Testis (tissue), 3 donors: Measurements from ENCODE around the gene MTARC1. TPM values are rescaled to one million over a fixed set of nuclear protein-coding genes. Genes with fewer than 3 reads are reported as not detected.

Source experiments
- DNase-seq: peaks from one replicate; pipeline ENCODE4 v3.0.0-alpha.2; 2019
- H3K27ac ChIP-seq, 2 donors: fragments of 200-600 bp; sonication (generic); one replicate each; pipeline ENCODE4 v1.5.1; 2019
- H3K27me3 ChIP-seq: fragments of 200-600 bp; sonication (generic); one replicate; pipeline ENCODE4 v1.5.1; 2019
- H3K36me3 ChIP-seq: fragments of 200-600 bp; sonication (generic); one replicate; pipeline ENCODE4 v1.5.1; 2017; ENCODE audit warnings: low read depth; ENCODE audit errors: missing control alignments
- H3K4me1 ChIP-seq: fragments of 200-600 bp; sonication (generic); one replicate; pipeline ENCODE4 v1.5.1; 2019
- H3K4me3 ChIP-seq, 2 donors: fragments of 200-600 bp; sonication (generic); one replicate each; pipeline ENCODE4 v1.5.1; 2017 to 2019
- H3K9me3 ChIP-seq: fragments of 200-600 bp; sonication (generic); one replicate; pipeline ENCODE4 v1.5.1; 2017
- POLR2A ChIP-seq: fragments of 450-650 bp; IDR thresholded peaks from one replicate; pipeline ENCODE4 v1.6.1; 2017; ENCODE audit warnings: antibody characterized with exemption, mild to moderate bottlenecking, moderate library complexity
- WGBS, 2 donors: methylation state at CpG; one replicate each; pipeline ENCODE4 v1.1.5; 2018; 5-methylcytosine and 5-hydroxymethylcytosine counted together
- intact Hi-C: fragments of 100-400 bp; cut with DNase I; formaldehyde crosslinking; loops from one replicate; pipeline ENCODE4 v1.15.1; 2023; ENCODE audit warnings: low total_unique reads
- polyA plus RNA-seq: library from polyadenylated mRNA; stranded (reverse); fragments of 350-450 nt; fragmentation: Illumina TruSeq; extraction: RNeasy Lipid Tissue Mini Kit (QIAGEN cat#74804); gene quantifications from one replicate; pipeline ENCODE4 v1.2.3, GENCODE V29; 2014; ENCODE audit warnings: low read depth, low replicate concordance; ENCODE audit not compliant: insufficient read depth
- total RNA-seq, 2 donors: library from RNA; depleted of rRNA; stranded (reverse); fragments of >200 nt; gene quantifications; one replicate each; pipeline ENCODE4 v1.2.3, GENCODE V29; 2016
- TF ChIP-seq, protein P1 (sequence below), 3 experiments: fragments of 450-650 bp in 2 of 3; fragments of 200-600 bp in 1 of 3; sonication (generic) in 1 of 3; IDR thresholded peaks; one replicate each; pipeline ENCODE4 v1.5.1; 2016 to 2019; ENCODE audit warnings: antibody characterized with exemption in 3 of 3, mild to moderate bottlenecking in 2 of 3, moderate library complexity in 1 of 3

Gene MTARC1
- total and polyA plus RNA-seq, 3 donors from 2014 or later = 0.93 to 2.3 (median 1.1) TPM

DNA sequence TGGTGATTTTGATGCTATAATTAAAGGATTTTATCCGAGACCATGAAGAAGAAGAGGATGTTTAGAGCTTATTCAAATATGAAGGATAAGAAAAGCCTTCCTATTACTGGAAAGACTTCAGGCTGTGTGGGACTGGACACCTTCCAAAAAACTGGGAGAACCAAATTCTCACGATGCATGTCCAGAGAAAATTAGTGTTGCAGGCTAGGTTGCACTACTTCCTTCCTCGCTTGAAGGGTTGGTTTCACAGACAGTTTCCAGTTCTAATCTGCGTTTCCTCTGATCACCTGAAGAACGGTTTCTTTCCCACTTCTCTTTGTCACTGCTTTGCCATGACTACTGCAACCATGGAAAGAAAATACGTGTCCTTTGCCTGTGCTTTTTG lies 36.6 kb upstream of the MTARC1 start:
- Histone ChIP-seq H3K4me3 (peak overlapping the region in 1 of 2 donors; percentile 72), H3K27ac (peak overlapping the region; percentile 26 to 86)

DNA sequence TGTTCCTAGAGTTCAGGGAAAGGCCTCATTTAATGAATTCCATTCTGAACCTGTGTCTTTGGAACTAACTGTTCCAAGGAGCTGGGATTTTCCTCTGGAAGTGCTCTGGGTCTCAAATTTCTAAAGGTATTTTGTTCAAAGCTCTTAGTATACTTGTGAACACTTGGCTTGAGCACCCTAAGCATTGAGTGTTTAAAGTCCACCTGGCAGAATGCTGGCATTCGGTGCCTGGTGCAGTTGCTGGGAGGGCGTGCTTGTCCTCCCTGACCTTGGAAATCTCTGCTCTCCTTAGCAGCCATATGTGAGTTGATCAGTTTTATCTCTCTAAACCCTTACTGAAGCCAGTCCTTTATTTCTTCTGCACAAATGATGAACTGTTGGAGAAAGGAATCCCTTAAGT lies 35.6 kb upstream of the MTARC1 start:
- peaks cover 49% of the 10 kb centered on the region for H3K4me1 ChIP-seq
- H3K36me3 ChIP-seq = no peaks in the 10 kb centered on the region
- DNase-seq = no peak
- H3K27me3 ChIP-seq = no peaks in the 10 kb centered on the region
- TF ChIP-seq, protein P1, sequence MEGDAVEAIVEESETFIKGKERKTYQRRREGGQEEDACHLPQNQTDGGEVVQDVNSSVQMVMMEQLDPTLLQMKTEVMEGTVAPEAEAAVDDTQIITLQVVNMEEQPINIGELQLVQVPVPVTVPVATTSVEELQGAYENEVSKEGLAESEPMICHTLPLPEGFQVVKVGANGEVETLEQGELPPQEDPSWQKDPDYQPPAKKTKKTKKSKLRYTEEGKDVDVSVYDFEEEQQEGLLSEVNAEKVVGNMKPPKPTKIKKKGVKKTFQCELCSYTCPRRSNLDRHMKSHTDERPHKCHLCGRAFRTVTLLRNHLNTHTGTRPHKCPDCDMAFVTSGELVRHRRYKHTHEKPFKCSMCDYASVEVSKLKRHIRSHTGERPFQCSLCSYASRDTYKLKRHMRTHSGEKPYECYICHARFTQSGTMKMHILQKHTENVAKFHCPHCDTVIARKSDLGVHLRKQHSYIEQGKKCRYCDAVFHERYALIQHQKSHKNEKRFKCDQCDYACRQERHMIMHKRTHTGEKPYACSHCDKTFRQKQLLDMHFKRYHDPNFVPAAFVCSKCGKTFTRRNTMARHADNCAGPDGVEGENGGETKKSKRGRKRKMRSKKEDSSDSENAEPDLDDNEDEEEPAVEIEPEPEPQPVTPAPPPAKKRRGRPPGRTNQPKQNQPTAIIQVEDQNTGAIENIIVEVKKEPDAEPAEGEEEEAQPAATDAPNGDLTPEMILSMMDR (IDR thresholded peaks at IDR 0.05) = no peak
- TF ChIP-seq POLR2A = no peak
- intact Hi-C loops = no loop called here
- H3K27ac ChIP-seq = peak overlapping the region in 1 of 2 donors; percentile 6
- H3K4me3 ChIP-seq = no peak overlapping the region
- no peaks in the 10 kb centered on the region for H3K9me3 ChIP-seq
- WGBS, 2 donors = 35 to 54% methylated on average over 2 of the region's 2 CpGs

More for the DNA sequence above, 36.6 kb upstream of the MTARC1 start:
- 24 to 30% methylated on average over 6 of the region's 6 CpGs for WGBS, 2 donors
- DNase-seq = peak; percentile 39
- Histone ChIP-seq H3K4me1 (peaks cover 49% of the 10 kb centered on the region), H3K9me3 (no peaks in the 10 kb centered on the region), H3K36me3 (no peaks in the 10 kb centered on the region), H3K27me3 (no peaks in the 10 kb centered on the region)
- TF ChIP-seq, protein P1 (IDR thresholded peaks at IDR 0.05) = no peak
- TF ChIP-seq POLR2A = no peak
- intact Hi-C loops = no loop called here

DNA sequence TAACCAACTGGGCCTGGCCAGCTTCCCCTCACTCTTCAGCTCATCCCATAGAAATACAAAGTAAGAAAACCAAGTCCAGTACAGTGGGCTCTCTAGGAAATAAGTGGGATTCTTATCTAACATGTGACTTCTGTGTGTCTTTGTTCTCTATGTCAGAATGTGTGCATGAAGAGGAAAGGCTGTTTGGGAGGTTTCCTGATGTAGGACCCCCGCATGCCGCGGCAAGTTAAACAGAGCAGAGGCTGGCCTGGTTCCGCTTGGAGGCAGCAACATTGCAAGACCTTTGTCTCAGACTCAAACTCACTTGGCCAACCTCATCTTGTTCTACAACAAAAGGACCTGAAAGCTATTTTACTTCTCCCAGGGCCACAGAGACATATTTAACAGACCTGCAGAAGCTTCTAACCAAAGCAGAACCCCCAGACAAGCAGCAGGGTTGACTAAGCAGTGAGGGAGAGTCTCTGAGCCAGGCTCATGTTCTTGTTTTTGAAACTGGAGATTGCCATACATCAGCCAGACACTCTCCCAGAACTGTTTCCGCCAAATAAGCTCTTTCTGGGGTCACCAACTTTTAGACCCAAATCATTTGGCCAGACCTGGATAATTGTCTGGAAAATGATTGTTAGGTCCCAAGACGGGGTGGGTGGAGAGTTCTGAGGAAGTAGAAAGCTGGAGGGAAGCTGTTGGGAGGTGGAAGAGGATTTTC lies 32.3 kb upstream of the MTARC1 start:
- no peak for DNase-seq
- Histone ChIP-seq H3K36me3 (no peaks in the 10 kb centered on the region), H3K27ac (peak overlapping the region in 1 of 2 donors; percentile 6), H3K4me3 (no peak overlapping the region), H3K27me3 (no peaks in the 10 kb centered on the region), H3K4me1 (peaks cover 41% of the 10 kb centered on the region), H3K9me3 (no peaks in the 10 kb centered on the region)
- no peak for TF ChIP-seq POLR2A
- TF ChIP-seq, protein P1 (IDR thresholded peaks at IDR 0.05) = no peak
- WGBS, 2 donors = 78 to 79% methylated on average over 6 of the region's 6 CpGs
- intact Hi-C loops = no loop called here

DNA sequence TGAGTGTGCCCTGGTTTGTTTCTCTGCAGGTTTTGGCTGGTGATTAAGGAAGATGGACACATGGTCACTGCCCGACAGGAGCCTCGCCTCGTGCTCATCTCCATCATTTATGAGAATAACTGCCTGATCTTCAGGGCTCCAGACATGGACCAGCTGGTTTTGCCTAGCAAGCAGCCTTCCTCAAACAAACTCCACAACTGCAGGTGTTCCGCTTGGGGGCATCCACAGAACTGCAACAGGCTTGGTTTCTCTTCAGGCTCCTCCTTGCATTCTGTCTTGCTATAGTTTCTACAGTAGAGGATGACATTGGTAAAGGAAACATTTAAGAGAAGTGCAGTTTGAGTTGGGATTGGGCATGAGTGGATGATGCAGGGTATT lies 31.8 kb upstream of the MTARC1 start:
- no peaks in the 10 kb centered on the region for H3K27me3 ChIP-seq
- intact Hi-C loops = no loop called here
- H3K9me3 ChIP-seq = no peaks in the 10 kb centered on the region
- WGBS, 2 donors = 93 to 98% methylated on average over 4 of the region's 4 CpGs
- TF ChIP-seq, protein P1 (IDR thresholded peaks at IDR 0.05) = no peak
- no peak for TF ChIP-seq POLR2A
- H3K36me3 ChIP-seq = no peaks in the 10 kb centered on the region
- H3K27ac ChIP-seq = no peak overlapping the region
- no peak for DNase-seq
- H3K4me3 ChIP-seq = no peak overlapping the region
- H3K4me1 ChIP-seq = peaks cover 36% of the 10 kb centered on the region

DNA sequence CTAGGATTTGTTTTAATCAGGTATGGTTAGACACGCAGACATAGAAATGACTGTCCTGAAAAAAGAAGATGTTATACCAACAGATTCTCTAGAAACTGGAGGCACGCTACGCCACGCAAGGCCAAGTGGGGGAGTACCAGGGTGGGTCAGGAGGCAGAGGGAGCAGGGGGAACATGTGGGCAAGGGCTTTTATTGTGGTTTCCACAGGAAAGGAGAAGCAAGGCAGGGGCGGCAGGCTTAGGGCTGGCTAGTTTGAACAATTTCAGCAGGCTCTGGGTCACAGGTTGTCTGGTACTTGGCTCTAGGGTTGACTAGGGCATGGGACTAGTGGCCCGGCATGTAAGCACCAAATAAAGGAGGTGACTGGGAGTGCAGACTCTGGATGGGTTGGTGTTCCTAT lies 31.4 kb upstream of the MTARC1 start:
- intact Hi-C loops = no loop called here
- TF ChIP-seq POLR2A = no peak
- TF ChIP-seq, protein P1 (IDR thresholded peaks at IDR 0.05) = no peak
- Histone ChIP-seq H3K36me3 (no peaks in the 10 kb centered on the region), H3K9me3 (no peaks in the 10 kb centered on the region), H3K27me3 (no peaks in the 10 kb centered on the region), H3K4me3 (no peak overlapping the region), H3K4me1 (peaks cover 36% of the 10 kb centered on the region), H3K27ac (no peak overlapping the region)
- 72 to 89% methylated on average over 6 of the region's 6 CpGs for WGBS, 2 donors
- no peak for DNase-seq
